NT2/D1 (cell line): ENCODE results near the gene LYRM4.

Experiments
- SUZ12 ChIP-seq: IDR thresholded peaks from 2 replicates; pipeline ENCODE4 v1.6.1; 2011; ENCODE audit not compliant: insufficient read length, insufficient read depth; ENCODE audit errors: extremely low read depth
- YY1 ChIP-seq: IDR thresholded peaks from 2 replicates; pipeline ENCODE4 v1.6.1; 2011; ENCODE audit not compliant: insufficient read length, insufficient read depth
- ZNF274 ChIP-seq: IDR thresholded peaks from 2 replicates; pipeline ENCODE4 v1.6.1; 2011; ENCODE audit warnings: mild to moderate bottlenecking, low read depth, low read length

GRCh38 chr6:5099537-5099936 is 161.2 kb downstream of the LYRM4 start:
- TF ChIP-seq YY1 (no peak), ZNF274 (no peak), SUZ12 (no peak)
